IMR-90 (cell line): ENCODE results near the gene KCNE4.

Experiments
- BHLHE40 ChIP-seq: fragments of 150-350 bp; IDR thresholded peaks from 2 replicates; pipeline ENCODE4 v1.6.1; 2016; ENCODE audit warnings: mild to moderate bottlenecking, low read depth, low read length
- CEBPB ChIP-seq: IDR thresholded peaks from 2 replicates; pipeline ENCODE4 v1.6.1; 2012; ENCODE audit warnings: low read depth, low read length, improper control_type of control experiment
- CHD1 ChIP-seq: IDR thresholded peaks from 2 replicates; pipeline ENCODE4 v1.6.1; 2012; ENCODE audit warnings: low read depth, low read length, improper control_type of control experiment
- CTCF ChIP-seq: conservative IDR thresholded peaks from 2 replicates; pipeline ENCODE4 v1.5.1; 2012; ENCODE audit warnings: mild to moderate bottlenecking, low read depth, low read length, improper control_type of control experiment
- FOS ChIP-seq: fragments of 150-350 bp; IDR thresholded peaks from 2 replicates; pipeline ENCODE4 v1.6.1; 2016; ENCODE audit warnings: low read depth, low read length
- MXI1 ChIP-seq: IDR thresholded peaks from 2 replicates; pipeline ENCODE4 v1.6.1; 2012; ENCODE audit warnings: low read depth, mild to moderate bottlenecking, low read length, moderate library complexity, borderline replicate concordance
- POLR2A ChIP-seq: IDR thresholded peaks from 2 replicates; pipeline ENCODE4 v1.6.1; 2012; ENCODE audit warnings: mild to moderate bottlenecking, low read depth, low read length
- RAD21 ChIP-seq: IDR thresholded peaks from 2 replicates; pipeline ENCODE4 v1.6.1; 2012; ENCODE audit warnings: low read length, improper control_type of control experiment
- RFX5 ChIP-seq: IDR thresholded peaks from 2 replicates; pipeline ENCODE4 v1.8.0; 2012; ENCODE audit warnings: low read depth, mild to moderate bottlenecking, low read length, moderate library complexity
- USF2 ChIP-seq: fragments of 150-350 bp; IDR thresholded peaks from 2 replicates; pipeline ENCODE4 v1.6.1; 2017; ENCODE audit warnings: mild to moderate bottlenecking, antibody characterized with exemption, low read length, low read depth

DNA sequence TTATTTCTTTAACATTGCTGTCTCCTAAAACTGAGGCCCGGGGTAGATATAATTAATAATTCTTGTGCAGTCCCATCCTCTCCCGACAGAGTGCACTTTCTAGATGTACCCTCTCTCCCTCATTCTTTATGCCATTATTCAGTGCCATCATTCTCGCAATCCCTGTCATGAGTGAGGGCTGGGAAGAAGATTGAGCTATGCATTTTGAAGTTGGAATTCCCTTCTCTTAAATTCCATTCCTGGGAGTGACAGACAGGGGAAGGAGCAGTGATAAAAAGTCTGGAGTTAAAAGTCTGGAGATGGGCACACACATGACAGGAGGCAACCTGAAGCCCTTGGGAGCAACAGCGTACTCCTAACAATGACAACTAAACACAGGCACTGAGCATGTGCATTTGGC, 2.6 kb upstream of the KCNE4 start:
- TF ChIP-seq POLR2A: no peak
- TF ChIP-seq BHLHE40: no peak
- no peak for TF ChIP-seq CTCF
- no peak for TF ChIP-seq USF2
- TF ChIP-seq FOS: no peak
- TF ChIP-seq RAD21: no peak
- TF ChIP-seq RFX5: no peak
- TF ChIP-seq CHD1: no peak
- no peak for TF ChIP-seq CEBPB
- TF ChIP-seq MXI1: no peak
